IPS-NIHi7 (cell line): Measurements from ENCODE around the gene NOL4L.

ENCODE experiments used
- DNase-seq: peaks from one replicate; pipeline ENCODE4 v3.0.0; 2012; ENCODE audit warnings: mixed read lengths; ENCODE audit errors: extremely low spot score

NOL4L gene

DNA sequence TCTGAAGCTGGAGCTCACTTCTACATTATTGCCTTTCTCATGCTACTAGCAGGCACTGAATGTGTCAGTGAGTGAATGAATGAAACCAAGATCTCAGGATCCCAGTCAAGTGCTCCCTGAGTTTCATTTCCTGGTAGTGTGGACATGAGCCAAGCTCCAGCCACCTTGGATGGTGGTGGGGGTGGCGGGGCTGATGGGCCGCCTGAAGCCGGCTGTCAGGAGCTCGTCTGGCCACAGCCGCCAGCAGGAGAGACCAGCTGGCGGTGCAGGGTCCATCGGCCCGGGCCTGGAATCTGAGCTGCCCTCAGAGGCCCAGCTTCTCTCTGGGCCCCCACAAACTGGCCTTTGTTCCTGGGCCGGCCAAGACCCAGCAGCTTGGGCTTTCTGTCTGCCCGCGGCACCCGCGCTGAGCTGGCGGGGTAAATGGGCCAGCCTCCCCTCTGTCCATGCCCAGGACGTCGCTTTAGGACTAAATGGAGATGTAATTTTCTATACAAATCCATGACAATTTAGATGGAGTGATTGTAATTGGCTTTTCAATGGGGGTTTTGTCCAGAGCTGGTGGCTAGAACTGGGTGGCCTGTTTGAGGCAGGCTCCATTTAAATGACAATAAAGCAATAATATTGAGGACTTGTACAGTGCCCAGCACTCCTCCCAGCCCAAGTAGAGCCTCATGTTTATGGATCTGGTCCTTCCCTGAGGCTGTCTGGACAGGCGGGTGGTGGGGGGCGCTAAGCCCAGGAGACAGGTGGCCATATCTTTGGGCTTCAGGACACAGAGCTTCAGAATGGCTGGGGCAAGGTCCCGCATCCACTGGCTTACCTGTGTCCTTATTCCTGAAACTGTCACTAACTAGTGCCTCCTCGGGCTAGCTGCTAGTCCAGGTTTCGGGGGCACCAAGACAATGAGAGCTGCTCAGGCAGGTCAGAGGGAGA, 43.5 kb downstream of the NOL4L start:
- no peak for DNase-seq

DNA sequence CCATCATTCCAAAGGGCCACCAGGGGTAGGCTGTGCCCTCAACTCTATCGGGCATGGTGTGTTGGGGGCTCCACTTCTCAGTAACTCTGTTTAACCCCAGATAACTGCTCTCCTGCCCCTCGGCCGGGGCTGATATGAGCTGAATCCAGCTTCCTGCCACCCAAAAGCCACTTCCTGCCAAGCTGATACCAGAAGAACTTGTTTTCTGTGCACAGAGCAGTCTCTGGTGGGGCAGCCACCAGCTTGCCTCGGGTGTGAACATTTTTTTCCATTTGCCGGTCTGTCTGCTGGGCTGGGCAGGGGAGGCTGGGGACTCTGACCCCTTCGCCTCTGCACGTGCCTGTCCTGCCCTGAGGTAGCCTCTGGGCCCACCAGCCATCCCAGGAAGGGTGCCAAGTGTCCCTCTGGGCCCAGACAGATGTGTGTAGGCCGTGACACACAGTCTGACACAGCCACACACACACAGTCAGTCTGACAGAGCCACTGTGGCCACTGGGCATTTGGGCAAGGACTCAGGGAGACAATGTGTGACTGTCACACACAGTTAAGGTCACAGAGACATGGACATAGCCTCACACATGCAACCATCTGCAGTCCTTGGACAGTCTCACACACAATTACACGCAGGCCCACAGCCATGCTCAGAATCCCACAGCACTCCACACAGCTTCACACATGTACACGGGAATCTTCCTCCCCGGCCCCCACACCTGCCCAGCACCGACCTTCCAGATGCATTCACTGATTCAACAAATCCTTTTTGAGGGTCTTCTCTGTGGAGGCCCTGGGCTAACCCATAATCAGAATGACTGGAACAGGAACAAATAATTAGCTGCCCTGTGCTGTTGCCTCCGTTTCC, 45.1 kb downstream of the NOL4L start:
- DNase-seq, result no peak

DNA sequence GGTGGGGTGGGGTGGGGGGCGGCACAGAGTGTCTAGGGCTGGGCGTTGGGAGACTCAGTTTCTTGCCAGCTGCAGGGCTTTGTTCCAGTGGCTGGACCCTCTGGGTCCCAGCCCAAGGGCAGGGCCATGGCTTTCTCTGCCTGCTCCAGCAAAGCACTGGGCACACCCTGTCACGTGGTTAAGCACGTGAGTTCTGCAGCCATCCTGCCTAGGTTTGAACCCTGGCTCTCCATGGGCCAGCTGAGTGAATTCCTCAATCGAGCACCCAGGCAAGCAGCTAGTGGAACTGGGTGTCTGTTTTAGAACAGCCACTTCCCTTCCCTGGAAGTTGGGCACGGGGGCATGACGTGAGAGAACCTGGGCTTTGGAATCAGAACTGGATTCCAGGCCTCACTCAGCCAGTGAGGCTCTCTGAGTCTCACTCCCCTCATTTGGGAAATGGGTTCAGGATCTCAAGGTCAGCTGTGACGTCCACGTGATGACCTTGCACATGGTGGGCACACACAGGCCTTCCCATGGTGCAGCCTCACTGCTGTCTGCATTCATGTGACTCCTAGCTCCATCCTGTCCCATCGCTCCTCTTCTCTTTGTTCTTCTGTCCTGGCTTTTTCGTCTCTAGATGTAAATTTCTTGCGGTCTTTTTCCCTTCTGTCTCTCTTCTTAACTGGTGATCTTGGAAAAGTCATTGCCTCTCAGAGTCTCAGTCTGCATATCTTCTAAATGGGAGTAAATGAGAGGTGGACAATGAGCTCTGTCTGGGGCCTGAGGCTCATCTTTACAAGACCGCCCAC, 45.9 kb downstream of the NOL4L start:
- no peak for DNase-seq

DNA sequence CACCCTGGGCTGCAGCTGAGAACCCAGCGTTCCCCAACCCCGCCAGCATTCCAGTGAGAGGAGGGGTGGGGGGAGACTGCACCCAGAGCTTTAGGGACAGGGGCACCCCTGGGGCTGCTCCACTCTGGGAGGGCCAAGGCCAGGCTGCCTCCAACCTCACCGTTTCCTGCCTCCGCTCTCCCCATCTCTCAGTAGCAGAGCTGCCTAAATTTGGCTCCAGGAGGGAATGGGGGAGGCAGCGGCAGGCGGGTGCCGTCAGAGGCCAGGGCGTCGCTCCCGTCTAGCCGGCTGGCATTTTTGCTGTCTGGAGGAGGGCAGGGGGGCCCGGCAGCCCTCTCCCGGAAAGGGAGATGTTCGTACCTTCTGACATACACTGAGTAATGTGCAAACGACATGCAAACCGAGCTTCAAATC, 46.6 kb downstream of the NOL4L start:
- DNase-seq, result no peak

DNA sequence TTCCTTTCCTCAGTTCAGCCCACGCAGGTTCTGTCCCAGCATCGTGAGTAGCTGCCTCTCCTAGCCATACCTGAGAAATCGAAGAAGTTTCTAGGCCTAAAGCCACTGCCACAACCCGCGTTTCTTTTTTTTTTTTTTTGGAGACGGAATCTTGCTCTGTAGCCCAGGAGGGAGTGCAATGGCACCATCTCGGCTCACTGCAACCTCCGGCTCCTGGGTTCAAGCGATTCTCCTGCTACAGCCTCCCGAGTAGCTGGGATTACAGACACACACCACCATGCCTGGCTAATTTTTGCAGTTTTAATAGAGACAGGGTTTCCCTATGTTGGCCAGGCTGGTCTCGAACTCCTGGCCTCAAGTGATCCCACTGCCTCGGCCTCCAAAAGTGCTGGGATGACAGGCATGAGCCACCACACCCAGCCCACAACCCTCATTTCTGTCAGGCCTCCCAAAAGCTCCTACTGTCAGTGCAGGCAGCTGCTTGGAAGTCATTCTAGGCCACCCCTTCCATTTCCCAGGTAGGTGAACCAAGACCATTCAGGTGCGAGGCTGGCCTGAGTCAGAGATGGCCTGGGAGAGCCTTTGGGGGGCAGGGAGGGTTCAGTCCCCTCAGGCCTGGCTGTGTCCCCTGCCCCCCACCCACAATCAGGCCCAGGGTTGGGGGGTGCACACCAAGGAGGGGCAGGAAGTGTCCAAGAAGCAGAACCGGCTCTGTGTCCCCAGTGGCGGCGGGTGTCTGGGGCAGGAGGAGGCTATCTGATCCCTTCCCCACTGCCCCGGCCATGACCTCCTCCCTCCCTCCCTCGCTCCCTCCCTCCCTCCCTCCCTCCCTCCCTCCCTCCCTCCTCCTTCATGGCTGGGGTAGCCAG, 47.2 kb downstream of the NOL4L start:
- DNase-seq, result peak; percentile 35

DNA sequence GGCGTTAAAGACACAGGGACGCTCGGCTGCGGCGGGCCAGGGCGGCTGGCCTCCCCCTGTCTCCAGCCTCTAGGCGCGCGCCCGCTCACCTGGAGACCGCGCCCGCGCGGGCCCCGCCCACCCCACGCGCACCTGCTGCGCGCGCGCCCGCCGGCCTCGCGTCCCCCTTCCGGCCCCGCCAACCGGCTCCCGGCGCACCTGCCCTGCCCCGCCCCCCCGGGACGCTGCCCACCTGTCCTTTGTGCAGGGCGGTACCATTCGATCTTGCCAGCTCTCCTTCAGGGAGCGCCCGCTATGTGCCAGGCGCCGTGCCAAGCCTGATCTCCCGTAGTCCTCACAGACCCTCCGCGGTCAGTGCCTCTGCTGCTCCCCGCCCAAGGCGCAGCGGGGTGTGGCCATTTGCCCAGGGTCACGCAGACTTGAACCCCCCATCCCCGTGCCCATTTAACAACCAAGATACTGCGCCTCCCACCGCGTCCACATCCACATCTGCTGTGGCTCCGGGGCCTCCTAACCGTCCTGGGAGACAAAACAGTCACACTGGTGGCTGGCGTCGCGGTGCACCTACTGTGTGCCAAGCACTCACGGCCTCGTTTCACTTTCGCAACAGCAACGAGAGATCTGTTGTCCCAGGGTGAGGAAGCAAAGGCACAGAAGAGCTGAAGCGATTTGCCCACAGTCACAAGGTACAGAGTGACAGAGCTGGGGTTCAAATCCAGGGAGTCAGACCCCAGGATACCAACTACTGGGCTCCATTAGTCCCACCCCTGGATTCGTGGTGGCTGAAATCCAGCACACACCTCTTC, 48.1 kb downstream of the NOL4L start:
- no peak for DNase-seq

DNA sequence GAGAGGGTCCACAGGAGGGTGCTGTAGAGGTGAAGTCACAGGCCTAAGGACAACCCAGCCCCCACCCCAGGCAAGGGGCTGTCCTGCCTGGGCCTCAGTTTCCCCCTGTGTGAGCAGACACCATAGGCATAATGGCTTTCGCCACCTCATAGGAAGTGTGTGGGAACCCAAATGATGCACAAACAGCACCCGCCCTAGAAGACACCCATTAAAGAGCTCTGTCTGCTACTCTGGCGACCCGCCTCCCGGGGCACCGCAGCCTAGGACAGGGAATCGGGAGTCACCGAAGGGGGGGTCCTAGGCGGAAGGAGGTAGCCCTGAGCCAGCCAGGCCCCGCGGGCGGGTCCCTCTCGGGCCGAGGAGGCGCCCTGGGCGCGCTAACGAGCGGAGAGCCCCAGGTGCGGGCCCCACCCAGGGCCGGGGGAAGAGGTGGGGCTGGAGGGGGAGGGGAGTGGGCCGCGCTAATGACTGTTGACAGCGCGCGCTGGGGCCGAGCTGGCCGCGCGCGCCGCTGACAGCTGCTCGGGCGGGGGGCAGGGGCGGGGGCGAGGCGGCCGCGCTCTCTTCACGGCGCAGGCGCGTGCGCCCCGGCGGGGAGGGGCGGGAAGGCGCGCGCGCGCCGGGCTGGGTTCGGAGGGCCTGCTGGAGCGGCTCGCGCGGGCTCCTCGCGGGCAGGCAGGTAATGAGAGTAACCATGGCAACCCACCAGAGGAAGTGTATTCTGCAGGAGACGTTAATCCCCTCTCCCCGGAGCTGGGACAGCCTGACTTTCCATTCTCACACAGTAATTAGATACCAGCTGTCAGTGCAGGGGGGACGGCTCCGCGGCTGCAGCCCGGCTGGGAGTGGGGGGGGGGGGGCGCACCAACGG, 48.9 kb downstream of the NOL4L start:
- DNase-seq, result peak; percentile 87

DNA sequence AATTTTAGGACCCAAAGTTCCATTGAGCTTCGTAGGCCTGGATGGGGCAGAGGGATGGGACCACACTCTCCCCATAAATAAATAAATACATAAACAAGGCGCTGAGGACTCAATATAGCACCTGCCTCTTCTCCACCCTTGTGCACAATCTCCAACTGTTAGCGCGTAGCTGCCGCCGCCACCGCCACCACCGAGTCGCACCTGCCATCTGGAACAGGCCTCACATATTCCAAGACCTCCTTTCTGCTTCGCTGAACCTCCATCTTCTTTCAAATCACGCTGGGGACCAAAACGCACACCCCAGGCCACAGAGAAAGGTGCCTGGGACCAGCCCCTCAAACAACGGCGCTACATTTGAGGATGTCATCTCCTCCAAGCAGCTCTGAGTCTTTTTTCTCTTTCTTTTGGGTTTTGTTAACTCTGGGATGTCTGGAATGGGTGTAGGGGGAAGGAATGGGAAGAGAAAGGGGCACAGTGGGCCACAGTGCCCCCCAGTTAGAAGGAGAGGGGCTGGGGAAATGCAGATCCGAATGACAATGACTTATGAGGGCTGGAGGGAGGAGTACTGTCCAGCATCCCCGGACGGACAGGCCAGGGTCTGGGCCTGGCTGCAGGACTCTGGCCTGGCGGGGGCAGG, 49.7 kb downstream of the NOL4L start:
- no peak for DNase-seq

DNA sequence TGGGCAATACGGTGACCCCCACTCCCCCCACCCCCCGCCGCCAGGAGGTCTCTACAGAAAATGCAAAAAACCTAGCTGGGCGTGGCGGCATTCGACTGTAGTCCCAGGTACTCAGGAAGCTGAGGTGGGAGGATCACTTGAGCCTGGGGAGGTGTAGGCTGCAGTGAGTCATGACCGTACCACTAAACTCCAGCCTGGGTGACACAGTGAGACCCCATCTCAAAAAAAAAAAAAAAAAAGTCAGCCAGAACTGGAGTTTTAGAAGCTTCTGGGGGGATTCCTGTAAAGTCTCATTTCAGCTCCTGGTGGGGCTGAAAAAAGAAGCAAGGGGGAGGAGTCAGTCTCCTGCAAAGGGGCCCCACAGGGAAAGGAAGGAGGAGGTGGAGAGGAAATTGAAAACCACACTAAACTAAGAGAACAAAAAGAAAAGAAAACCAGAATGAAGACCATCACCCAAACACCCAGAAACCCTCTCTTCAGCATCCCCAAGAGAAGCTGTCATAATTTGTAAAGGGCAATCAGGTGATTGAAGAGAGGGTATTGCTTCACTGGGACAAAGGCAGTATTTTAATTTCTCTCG, 50.4 kb downstream of the NOL4L start:
- DNase-seq, result no peak

DNA sequence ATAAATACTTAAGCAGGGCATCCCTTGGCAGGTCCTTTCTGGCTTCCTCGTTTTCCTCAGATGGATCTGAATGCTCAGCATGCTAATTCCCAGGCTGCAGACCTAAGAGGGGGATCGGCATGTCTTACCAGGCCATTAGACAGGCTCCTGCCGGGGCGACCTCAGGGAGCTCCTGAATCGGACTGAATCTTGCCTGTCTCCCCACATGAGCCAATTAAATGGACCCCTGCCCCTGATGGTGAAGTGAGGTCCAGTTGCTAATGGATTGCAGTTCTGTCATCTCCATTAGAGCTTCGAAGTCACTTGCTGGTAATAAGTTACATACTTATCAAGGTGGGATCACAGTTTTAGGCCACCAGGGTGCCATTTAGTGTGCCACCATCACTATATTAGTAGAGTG, 51.4 kb downstream of the NOL4L start:
- DNase-seq, result no peak

DNA sequence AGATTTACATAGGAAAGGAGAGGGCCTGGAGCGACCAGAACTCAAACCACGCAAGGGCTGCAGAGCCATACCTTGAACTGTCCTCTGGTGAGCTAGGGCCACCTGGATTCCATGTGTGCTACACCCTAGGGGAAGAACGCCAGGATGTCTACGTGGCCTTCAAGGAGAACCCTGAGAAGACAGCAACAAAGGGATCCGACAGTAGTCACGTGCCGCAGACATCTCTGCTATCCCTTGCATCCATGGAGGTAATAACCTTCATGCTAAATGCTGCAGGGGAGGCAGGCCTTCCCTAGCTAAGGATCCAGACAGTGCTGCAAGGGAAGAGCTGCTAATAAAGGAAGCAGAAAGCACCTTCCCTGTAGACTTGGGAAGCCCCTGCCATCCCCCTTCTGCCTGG, 52.9 kb downstream of the NOL4L start:
- no peak for DNase-seq

DNA sequence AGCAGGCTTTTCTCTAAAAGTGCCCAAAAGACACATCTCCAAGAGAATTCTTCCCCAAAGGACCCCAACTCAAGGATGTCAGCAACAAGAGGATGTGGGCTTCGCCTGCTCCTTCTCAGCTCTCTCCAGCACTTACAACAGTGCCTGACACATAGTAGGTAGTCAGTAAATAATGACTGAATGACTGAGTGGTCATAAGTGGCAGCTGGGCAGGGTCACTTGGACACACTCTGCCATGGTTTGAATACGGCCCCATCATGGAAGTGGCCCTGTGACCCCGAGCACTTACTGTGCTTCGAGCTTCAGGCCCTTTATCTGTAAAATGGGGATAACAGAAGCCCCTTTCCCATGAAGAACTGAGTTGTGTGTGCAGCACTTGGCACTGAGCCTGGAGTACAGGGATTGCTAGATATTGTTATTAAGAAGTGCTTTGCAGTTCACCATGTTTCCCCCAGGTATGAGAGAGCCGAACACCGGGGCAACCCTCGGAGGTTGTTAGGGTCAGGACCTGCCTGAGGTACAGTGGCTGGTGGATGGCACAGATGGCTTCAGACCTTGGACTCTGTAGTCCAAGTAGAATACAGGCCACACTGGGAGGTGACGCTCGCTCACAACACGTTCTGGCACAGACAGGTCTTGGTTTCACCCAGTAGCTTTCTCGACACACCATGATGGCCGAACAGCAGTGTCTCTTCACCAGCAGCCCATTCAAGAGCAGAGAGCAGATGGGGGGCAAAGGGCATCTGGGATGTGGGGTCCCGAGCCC, 56.0 kb downstream of the NOL4L start:
- DNase-seq, result no peak

DNA sequence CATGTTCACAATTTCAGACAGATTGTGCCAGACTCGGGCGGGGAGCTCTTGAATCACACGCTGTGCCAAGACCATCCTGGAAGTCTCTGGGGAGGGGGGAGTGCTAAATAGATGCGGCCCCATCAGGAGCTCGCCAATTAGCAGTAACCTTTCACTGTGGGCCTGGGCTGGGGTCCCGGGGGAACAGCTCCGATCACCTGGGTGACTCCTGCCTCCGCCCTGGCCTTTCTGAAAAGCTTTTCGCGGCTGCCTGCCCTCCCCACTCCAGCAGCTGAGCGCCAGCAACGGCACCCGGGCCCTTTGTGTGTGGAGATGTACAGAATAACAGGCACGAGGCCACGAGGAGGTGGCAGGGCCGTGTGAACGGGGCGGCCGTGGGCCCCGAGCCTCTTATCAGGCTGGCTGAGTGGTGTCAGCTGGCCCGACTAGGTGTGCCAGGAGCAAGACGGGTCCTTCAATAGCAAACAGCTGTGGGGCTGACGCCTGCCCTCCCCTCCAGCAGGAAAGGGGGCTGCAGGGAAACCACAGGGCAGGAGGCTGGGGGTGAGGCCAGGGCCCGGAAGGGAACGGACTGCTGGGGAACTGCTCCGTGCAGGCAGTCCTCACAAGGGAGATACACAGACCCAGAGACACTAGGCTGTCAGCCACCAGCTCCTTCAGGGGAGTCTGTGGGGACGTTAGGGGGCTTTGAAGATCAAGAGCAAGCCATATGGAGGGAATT, 56.8 kb downstream of the NOL4L start:
- DNase-seq, result no peak

DNA sequence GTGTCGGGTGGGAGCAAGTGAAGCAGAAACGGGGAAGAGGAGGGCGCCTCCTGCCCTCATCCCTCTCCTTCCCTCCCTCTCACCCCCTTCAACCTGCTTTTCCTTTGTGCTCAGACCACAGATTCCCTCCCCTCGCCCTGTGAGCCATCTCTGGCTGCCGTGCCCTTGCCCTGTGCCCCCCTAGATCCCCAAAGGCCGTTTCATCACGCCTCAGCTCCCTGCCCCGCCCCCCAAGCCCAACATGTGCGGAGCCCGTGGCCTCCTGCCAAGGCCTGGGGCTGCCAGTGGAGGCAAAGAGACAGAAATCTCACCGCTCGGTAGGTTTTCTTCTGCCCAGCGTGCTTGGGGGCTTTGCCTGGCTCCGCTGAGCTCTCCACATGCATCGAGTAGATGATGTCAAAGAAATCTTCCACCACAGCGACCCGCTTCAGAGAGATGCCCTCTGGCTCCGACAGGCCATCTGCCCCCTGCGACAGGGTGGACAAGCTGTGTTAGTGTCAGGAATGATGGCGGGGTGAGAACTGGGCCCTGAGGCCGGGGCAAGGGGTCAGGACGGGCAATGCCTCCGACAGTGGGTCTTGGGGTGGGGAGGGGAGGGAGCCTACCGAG, 57.6 kb downstream of the NOL4L start:
- no peak for DNase-seq

DNA sequence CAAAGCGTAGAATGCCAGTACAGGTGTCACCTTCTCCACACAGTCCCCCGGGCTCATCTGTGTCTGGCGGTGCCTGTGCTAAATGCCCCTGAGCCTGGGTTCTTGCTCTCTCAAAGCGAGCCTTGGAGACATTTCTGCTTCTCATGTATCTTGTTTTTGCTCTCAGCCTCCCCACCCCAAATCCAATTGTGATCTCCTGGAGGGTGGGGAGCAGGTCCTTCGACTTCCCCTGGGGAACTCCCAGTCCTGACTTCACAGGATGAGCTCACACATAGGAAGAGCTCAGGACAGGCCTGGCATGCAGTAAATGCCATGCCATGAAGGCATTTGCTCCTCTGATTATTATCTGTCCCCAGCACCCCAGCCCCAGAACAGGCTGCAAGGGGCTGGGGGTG, 58.1 kb downstream of the NOL4L start:
- DNase-seq, result no peak

DNA sequence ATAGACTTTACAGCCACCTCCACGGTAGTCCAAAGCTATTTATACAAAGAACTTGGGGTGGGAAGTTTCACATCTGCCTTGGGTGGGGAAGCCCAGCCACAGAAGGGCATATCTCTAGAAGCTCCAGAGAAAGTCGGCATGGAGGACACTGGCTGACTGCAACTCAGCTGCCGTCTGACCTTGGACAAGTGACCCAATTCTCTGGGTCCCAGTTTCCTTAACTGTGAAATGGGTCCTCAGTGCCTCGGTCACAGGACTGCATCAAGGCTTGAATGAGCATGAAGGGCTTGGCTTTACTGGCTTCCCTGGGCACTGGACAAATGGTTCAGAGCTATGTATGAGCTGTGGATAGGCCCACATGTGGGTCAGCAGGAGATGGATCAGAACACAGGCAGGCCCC, 58.6 kb downstream of the NOL4L start:
- DNase-seq, result no peak
